ENCODE measurements around the gene GJD3.

The GJD3 gene

GRCh38 chr17:40351359-40352236 is 12.9 kb downstream of the GJD3 start:
- DNase-seq (ENCODE audit: low spot score) = no peak

- DNase-seq (ENCODE audit: low spot score) = no peak
Measured at GRCh38 chr17:40350689-40351358, 13.7 kb downstream of the GJD3 start.

- DNase-seq (ENCODE audit: low spot score) = no peak
Measured at GRCh38 chr17:40349895-40350688, 14.4 kb downstream of the GJD3 start.

GRCh38 chr17:40349477-40349894 is 15.1 kb downstream of the GJD3 start:
- DNase-seq (ENCODE audit: low spot score) = no peak

- no peak for DNase-seq (ENCODE audit: low spot score)
Measured at GRCh38 chr17:40348562-40349476, 15.7 kb downstream of the GJD3 start.

- no peak for DNase-seq (ENCODE audit: low spot score)
Measured at GRCh38 chr17:40348136-40348504, 16.4 kb downstream of the GJD3 start.

GRCh38 chr17:40347319-40348135 is 17.0 kb downstream of the GJD3 start:
- no peak for DNase-seq (ENCODE audit: low spot score)

GRCh38 chr17:40346765-40347158 is 17.8 kb downstream of the GJD3 start:
- DNase-seq (ENCODE audit: low spot score) = no peak

GRCh38 chr17:40345994-40346764 is 18.4 kb downstream of the GJD3 start:
- DNase-seq (ENCODE audit: low spot score) = no peak

GRCh38 chr17:40345161-40345993 is 19.2 kb downstream of the GJD3 start:
- no peak for DNase-seq (ENCODE audit: low spot score)

- DNase-seq (ENCODE audit: low spot score) = no peak
Measured at GRCh38 chr17:40344421-40345160, 19.9 kb downstream of the GJD3 start.

- DNase-seq (ENCODE audit: low spot score) = no peak
Measured at GRCh38 chr17:40343219-40344119, 21.1 kb downstream of the GJD3 start.

- DNase-seq (ENCODE audit: low spot score) = no peak
Measured at GRCh38 chr17:40342504-40343218, 21.9 kb downstream of the GJD3 start.

GRCh38 chr17:40341808-40342503 is 22.6 kb downstream of the GJD3 start:
- no peak for DNase-seq (ENCODE audit: low spot score)

GRCh38 chr17:40340880-40341807 is 23.4 kb downstream of the GJD3 start:
- DNase-seq (ENCODE audit: low spot score) = peak; percentile 84
